ENCODE measurements around the gene SCAPER. TPM values are rescaled to one million over a fixed set of nuclear protein-coding genes. Genes with fewer than 3 reads are reported as not detected.

SCAPER gene
- total RNA-seq = 10 to 100 TPM; 52.9 to 72.8 TPM

- Mint-ChIP-seq H3K9me3 (no peaks in the 10 kb centered on the region), H3K4me1 (ENCODE audit: low read depth in 2 of 2) (peaks cover 20 to 25% of the 10 kb centered on the region in 2 donors)
- peak; percentile 96 to 97 for ATAC-seq
Observed at GRCh38 chr15:76905013-76905839, at the start of gene SCAPER. TSS of gene SCAPER (minus strand) at chr15:76905340. CDS start at chr15:76883817, 21,523 bp downstream.

GRCh38 chr15:76954744-76955143, 49.6 kb upstream of the SCAPER start:
- DNase-seq (ENCODE audit: low spot score) (no peak), ATAC-seq (no peak)
- Mint-ChIP-seq H3K27ac (no peak overlapping the region), H3K36me3 (no peaks in the 10 kb centered on the region), H3K9me3 (no peaks in the 10 kb centered on the region), H3K27me3 (no peaks in the 10 kb centered on the region), H3K4me3 (no peak overlapping the region), H3K4me1 (ENCODE audit: low read depth in 2 of 2) (no peaks in the 10 kb centered on the region)

More at GRCh38 chr15:76905013-76905839, at the start of gene SCAPER:
- H3K27me3 Mint-ChIP-seq = peaks cover 0 to 2% of the 10 kb centered on the region in 2 donors
- DNase-seq (ENCODE audit: low spot score) = peak; percentile 98
- H3K4me3 Mint-ChIP-seq = peak within 1 kb of the TSS; percentile 88
- no peaks in the 10 kb centered on the region for H3K36me3 Mint-ChIP-seq
- peak within 1 kb of the TSS; percentile 82 to 94 for H3K27ac Mint-ChIP-seq

- DNase-seq (ENCODE audit: low spot score) = no peak
- Mint-ChIP-seq H3K4me1 (ENCODE audit: low read depth in 2 of 2) (no peaks in the 10 kb centered on the region), H3K4me3 (no peak overlapping the region), H3K27me3 (no peaks in the 10 kb centered on the region), H3K27ac (no peak overlapping the region), H3K36me3 (peaks cover under 1% of the 10 kb centered on the region), H3K9me3 (no peaks in the 10 kb centered on the region)
- no peak for ATAC-seq
Observed at GRCh38 chr15:76953913-76954312, 48.8 kb upstream of the SCAPER start.

- no peak overlapping the region for H3K4me3 Mint-ChIP-seq
- DNase-seq (ENCODE audit: low spot score) (no peak), ATAC-seq (no peak)
- no peaks in the 10 kb centered on the region for H3K27me3 Mint-ChIP-seq
- H3K9me3 Mint-ChIP-seq = no peaks in the 10 kb centered on the region
- H3K4me1 Mint-ChIP-seq (ENCODE audit: low read depth in 2 of 2) = peaks cover 0 to 4% of the 10 kb centered on the region in 2 donors
- H3K36me3 Mint-ChIP-seq = peaks cover 8% of the 10 kb centered on the region
- no peak overlapping the region for H3K27ac Mint-ChIP-seq
Observed at GRCh38 chr15:76951220-76951619, 46.1 kb upstream of the SCAPER start.

- peaks cover 23% of the 10 kb centered on the region for H3K36me3 Mint-ChIP-seq
- ATAC-seq = no peak
Observed at GRCh38 chr15:76947454-76947853, 42.3 kb upstream of the SCAPER start.

GRCh38 chr15:76945494-76946093, 40.5 kb upstream of the SCAPER start:
- DNase-seq (ENCODE audit: low spot score) (no peak), ATAC-seq (no peak)
- Mint-ChIP-seq H3K36me3 (peaks cover 23% of the 10 kb centered on the region), H3K4me3 (no peak overlapping the region), H3K9me3 (no peaks in the 10 kb centered on the region), H3K27ac (no peak overlapping the region), H3K4me1 (ENCODE audit: low read depth in 2 of 2) (peaks cover 0 to 4% of the 10 kb centered on the region in 2 donors), H3K27me3 (no peaks in the 10 kb centered on the region)

More at GRCh38 chr15:76947454-76947853, 42.3 kb upstream of the SCAPER start:
- no peak overlapping the region for H3K27ac Mint-ChIP-seq
- no peaks in the 10 kb centered on the region for H3K9me3 Mint-ChIP-seq
- no peaks in the 10 kb centered on the region for H3K27me3 Mint-ChIP-seq
- peaks cover 0 to 4% of the 10 kb centered on the region in 2 donors for H3K4me1 Mint-ChIP-seq (ENCODE audit: low read depth in 2 of 2)
- no peak overlapping the region for H3K4me3 Mint-ChIP-seq
- DNase-seq (ENCODE audit: low spot score) = no peak

GRCh38 chr15:76942331-76942730, 37.2 kb upstream of the SCAPER start:
- Mint-ChIP-seq H3K4me3 (no peak overlapping the region), H3K27ac (no peak overlapping the region), H3K4me1 (ENCODE audit: low read depth in 2 of 2) (peaks cover 0 to 4% of the 10 kb centered on the region in 2 donors), H3K27me3 (no peaks in the 10 kb centered on the region), H3K9me3 (no peaks in the 10 kb centered on the region), H3K36me3 (peaks cover 15% of the 10 kb centered on the region)
- ATAC-seq (no peak), DNase-seq (ENCODE audit: low spot score) (no peak)

GRCh38 chr15:76941636-76942035, 36.5 kb upstream of the SCAPER start:
- ATAC-seq = no peak
- no peaks in the 10 kb centered on the region for H3K27me3 Mint-ChIP-seq
- H3K36me3 Mint-ChIP-seq = peaks cover 15% of the 10 kb centered on the region
- no peaks in the 10 kb centered on the region for H3K9me3 Mint-ChIP-seq
- no peak overlapping the region for H3K4me3 Mint-ChIP-seq
- no peak for DNase-seq (ENCODE audit: low spot score)
- peaks cover 0 to 4% of the 10 kb centered on the region in 2 donors for H3K4me1 Mint-ChIP-seq (ENCODE audit: low read depth in 2 of 2)
- H3K27ac Mint-ChIP-seq = no peak overlapping the region

GRCh38 chr15:76939715-76940114, 34.6 kb upstream of the SCAPER start:
- DNase-seq (ENCODE audit: low spot score) (no peak), ATAC-seq (no peak)
- Mint-ChIP-seq H3K9me3 (no peaks in the 10 kb centered on the region), H3K36me3 (peaks cover 16% of the 10 kb centered on the region), H3K4me3 (no peak overlapping the region), H3K27me3 (no peaks in the 10 kb centered on the region), H3K27ac (peak overlapping the region in 1 of 2 donors; percentile 19), H3K4me1 (ENCODE audit: low read depth in 2 of 2) (peaks cover 0 to 9% of the 10 kb centered on the region in 2 donors)

- DNase-seq (ENCODE audit: low spot score) (no peak), ATAC-seq (no peak)
- Mint-ChIP-seq H3K27me3 (no peaks in the 10 kb centered on the region), H3K36me3 (peaks cover 10% of the 10 kb centered on the region), H3K4me3 (no peak overlapping the region), H3K9me3 (no peaks in the 10 kb centered on the region), H3K27ac (no peak overlapping the region), H3K4me1 (ENCODE audit: low read depth in 2 of 2) (peaks cover 0 to 9% of the 10 kb centered on the region in 2 donors)
Observed at GRCh38 chr15:76938752-76939151, 33.6 kb upstream of the SCAPER start.

- peaks cover 7 to 18% of the 10 kb centered on the region in 2 donors for H3K4me1 Mint-ChIP-seq (ENCODE audit: low read depth in 2 of 2)
- peaks cover 9% of the 10 kb centered on the region for H3K36me3 Mint-ChIP-seq
- H3K27me3 Mint-ChIP-seq = no peaks in the 10 kb centered on the region
Observed at GRCh38 chr15:76936671-76937070, 31.5 kb upstream of the SCAPER start.

GRCh38 chr15:76935620-76936019, 30.5 kb upstream of the SCAPER start:
- H3K4me1 Mint-ChIP-seq (ENCODE audit: low read depth in 2 of 2) = peaks cover 14 to 22% of the 10 kb centered on the region in 2 donors
- DNase-seq (ENCODE audit: low spot score) = no peak
- no peak overlapping the region for H3K27ac Mint-ChIP-seq

More at GRCh38 chr15:76936671-76937070, 31.5 kb upstream of the SCAPER start:
- Mint-ChIP-seq H3K27ac (no peak overlapping the region), H3K4me3 (no peak overlapping the region), H3K9me3 (no peaks in the 10 kb centered on the region)
- DNase-seq (ENCODE audit: low spot score) (no peak), ATAC-seq (no peak)

GRCh38 chr15:76932135-76932966, 27.2 kb upstream of the SCAPER start:
- ATAC-seq = no peak
- Mint-ChIP-seq H3K4me3 (peak overlapping the region; percentile 79), H3K36me3 (peaks cover 9% of the 10 kb centered on the region), H3K27ac (peak overlapping the region; percentile 40 to 87), H3K4me1 (ENCODE audit: low read depth in 2 of 2) (peaks cover 14 to 18% of the 10 kb centered on the region in 2 donors), H3K9me3 (no peaks in the 10 kb centered on the region), H3K27me3 (no peaks in the 10 kb centered on the region)
- DNase-seq (ENCODE audit: low spot score) = no peak

More at GRCh38 chr15:76935620-76936019, 30.5 kb upstream of the SCAPER start:
- Mint-ChIP-seq H3K4me3 (no peak overlapping the region), H3K36me3 (peaks cover 9% of the 10 kb centered on the region), H3K27me3 (no peaks in the 10 kb centered on the region), H3K9me3 (no peaks in the 10 kb centered on the region)
- no peak for ATAC-seq
